ENCODE data around the gene PRPF8.
"Not testable (repeated sequence)": the region's sequence is repeated elsewhere in the genome, so short reads cannot be mapped to it uniquely, and the experiment has no call there.

The PRPF8 gene

GRCh38 chr17:1716076-1716911, 31.6 kb upstream of the PRPF8 start:
- peak; percentile 99 for DNase-seq

DNA sequence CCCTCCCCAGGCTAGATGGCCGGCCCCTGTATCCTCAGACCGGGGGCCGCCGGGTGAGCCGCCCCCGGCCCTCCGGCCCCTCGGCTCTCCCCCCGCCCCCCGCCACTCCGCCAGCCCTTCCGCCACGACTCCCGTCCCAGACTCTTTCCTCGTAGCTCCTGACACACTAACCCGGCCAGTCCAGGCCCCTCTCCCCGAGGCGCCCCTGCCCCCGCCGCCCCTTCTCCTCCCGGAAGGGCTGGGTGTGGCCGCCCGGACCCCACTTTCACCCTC, 31.1 kb upstream of the PRPF8 start:
- DNase-seq: no peak

DNA sequence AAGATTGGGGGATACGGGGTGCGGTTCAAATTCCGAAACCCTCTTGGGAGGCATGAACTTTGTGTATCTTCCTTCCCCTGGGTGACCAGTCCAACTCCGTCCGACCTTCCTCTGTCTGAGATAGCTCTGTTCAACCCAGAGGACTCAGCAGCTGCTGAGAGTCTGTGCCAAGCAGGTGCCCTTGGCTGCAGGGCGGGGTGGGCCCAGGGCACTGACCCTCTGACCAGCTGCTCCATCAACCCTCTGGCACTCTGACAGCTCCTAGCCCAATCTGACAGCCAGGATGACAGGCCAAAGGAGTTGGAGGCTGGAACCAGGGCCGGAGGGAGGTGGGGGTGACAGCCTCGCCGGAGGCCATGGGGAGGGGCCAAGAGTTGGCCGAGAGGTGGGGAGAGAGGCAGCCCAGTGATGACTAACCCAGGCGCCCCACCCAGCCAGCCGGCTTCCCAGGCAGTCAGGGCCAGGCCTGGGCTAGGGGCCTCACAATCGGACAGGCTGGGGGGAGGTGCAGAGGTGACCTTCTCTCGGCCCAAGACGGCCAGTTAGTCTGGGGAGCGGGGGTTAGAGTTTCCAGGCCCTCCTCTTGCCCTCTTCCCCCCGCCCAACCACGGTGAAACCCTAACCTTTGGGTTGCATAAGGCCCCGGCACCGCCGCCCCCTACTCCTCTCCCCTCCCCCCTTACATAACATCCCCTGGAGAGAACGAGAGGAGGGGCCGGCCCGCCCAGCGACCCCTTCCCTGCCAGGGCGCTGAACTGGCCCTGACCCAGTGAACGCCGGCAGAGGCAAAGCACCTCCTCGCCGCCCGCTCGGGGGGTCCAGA, 30.5 kb upstream of the PRPF8 start:
- peak; percentile 27 to 46 for DNase-seq

DNA sequence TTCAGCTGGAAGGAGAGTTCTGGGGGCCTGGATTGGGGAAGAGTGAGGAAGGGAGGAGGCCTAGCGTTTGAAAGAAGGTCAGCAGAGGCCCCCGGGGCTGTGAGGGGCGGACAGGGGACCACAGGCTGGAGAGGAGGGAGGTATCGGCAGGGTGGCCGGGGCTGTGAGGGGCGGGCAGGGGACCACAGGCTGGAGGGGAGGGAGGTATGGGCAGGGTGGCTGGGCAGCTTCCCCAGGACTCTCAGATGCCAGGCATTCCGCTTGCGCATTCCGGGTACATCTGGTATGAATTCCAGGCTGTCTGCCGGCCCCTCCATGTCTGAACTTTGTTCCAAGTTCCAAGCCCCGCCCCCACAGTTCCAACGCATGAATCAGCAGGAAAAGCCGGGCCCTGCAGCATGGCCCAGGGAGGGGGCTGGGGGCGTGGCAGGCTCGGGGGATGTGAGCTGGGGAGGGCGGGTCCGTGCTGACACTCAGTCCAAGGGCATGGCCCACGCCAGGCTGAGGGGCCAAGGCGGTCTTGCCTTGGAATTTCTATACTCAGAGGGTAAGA, 29.8 kb upstream of the PRPF8 start:
- DNase-seq: peak; percentile 86 to 92

DNA sequence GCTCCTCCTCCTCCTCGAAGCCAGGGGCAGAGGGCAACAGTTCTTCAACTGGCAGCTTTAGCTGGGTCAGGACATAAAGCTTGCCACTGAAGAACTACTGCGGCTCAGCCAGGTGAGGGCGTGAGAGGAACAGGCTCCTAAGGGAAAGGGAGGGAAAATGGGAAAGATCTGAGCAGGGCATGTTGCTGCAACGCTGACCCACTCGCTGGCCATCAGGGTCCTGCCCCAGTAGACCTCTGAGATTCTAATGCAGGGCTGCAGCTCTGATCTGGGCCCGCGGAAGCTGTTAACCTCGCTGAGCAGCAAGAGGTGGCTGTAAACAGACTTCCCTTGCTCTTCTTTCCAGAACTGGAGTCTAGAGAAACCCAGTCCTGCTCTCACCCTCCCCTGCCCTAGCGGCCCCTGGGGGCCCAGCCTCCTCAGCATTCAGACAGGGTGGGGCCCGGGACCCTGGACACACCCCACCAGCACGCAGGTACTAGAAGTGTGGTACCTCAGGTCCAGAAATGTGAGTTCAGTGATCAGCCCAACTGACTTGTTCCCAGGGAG, 29.3 kb upstream of the PRPF8 start:
- no peak for DNase-seq

- no peak for DNase-seq
Observed at GRCh38 chr17:1713160-1713877, 28.7 kb upstream of the PRPF8 start.

DNA sequence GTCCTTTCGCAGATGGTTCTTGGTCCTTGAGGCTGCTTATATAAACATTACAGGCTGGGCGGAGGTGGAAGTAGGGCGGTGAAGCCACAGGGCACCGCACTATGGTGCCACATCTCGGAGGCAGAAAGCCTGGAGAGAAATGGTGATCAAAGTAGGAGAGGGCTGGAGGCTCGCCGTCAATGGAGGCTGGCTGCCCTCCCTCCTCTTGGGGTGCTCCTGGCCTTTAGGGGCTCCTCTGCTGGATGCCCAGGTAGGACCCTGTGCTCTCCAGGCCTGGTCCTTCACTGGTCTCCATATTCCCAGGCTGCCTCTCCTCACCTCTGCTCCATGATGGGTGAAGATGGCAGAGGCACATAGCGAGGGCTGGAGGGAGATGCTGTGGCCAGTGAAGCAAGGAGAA, 27.6 kb upstream of the PRPF8 start:
- DNase-seq: no peak

DNA sequence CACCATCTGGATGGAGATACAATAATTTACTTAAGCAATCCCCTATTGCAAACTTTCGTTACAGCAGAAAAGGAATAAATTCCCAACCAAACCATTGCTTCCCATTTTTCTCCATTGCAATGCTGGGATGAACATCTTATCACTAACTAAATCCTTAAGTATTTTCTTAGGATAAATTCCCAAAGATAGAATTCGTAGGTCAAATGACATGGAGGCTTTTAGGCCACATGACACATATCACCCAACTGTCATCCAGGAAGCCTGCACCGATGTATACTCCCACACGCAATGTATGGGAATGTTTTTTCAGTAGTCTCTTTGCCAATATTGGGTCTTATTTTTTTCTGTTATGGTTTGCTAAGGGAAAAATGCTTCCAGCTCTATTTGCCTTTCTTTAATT, 27.1 kb upstream of the PRPF8 start:
- no peak for DNase-seq

- no peak for DNase-seq
Observed at GRCh38 chr17:1710807-1711553, 26.3 kb upstream of the PRPF8 start.

DNA sequence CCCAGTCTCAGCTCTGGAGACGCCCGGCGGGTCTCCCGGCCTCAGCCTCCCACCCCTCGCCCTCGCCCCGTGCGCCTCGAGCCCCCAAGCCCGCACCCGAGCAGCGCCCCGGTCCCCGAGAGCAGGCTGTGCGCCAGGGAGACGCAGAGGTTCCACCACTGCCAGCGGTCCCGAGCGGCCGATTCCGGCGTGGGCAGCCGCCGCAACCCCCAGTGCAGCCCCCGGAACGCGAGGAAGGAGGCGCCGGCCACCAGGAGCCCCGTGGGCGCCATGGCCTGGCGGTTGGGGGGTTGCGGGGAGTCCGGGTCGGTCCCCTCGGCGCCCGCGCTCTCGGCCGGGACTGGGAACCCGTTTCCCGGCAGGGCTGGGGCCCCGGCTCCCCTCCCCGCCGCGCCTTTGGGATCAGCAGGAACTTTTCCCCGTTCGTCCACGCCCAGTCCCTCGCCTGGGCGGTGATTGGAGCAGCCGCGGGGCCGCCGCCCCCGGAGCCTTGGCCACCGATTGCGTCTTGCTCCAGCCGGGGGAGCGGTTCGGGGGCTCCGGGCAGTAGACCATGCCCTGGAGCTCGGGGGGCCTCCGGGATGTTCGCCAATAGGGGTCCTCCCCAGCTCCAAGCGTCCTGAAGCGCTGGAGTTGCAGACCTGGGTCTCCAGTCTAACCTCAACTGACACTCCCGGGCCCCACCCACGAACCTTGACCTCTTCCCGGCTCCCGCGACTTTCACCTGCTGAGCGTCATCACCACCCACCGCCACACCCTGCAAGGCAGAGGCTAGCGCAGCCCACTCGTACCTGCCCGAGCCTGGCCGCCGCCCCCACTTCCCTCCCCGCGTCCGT, 25.5 kb upstream of the PRPF8 start, which contains the start of gene TLCD2:
Gene TLCD2 (minus strand): TSS at position 407 of the 836 bp plus-strand sequence. CDS start 135 bp downstream, at position 272.
- peak in 1 of 2 experiments; percentile 48 for DNase-seq

DNA sequence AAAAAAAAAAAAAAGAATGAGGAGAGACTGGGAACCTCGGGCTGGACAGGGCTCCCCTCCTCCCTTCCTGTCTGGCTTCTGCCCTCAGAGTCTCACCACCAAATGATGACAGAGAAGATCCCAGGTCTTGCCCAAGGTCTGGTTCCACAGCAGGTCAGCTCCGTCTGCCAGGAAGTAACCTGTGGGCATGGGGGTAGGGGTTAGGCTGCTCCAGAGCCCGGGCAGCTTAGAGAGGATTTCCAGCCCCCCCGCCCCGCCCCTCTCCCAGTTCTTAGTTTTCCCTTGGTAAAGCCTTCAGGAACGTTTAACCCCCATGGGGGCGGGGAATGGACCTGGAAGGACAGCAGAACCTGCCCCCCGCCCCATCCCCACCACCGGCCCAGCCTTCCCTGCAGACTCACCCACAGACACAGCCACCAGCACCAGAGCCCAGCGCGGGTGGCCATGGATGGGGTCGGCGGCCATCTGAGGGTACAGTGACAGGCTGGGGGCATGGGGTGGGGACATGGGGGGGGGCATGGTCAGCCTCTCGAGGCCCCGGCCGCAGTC, 24.8 kb upstream of the PRPF8 start:
- no peak for DNase-seq

DNA sequence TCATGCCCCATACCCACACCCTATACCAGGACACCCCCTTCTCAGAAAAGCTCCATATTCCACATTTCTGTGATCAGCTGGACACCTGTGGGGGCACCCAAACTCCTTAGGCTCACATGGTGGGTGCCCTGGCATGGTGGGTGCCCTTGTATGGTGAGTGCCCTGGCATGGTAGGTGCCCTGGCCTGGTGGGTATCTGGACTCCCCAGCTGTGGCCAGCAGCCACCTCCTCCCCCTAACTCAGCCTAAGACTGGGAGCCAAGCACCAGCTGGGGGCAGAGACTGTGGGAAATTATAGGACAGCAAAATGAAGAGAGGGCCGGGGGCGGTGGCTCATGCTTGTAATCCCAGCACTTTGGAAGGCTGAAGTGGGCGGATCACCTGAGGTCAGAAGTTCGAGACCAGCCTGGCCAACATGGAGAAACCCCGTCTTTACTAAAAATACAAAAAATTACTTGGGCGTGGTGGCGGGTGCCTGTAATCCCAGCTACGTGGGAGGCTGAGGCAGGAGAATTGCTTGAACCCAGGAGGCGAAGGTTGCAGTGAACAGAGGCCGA, 24.2 kb upstream of the PRPF8 start:
- DNase-seq: not testable (repeated sequence)

- no peak for DNase-seq
Observed at GRCh38 chr17:1707107-1707506, 22.4 kb upstream of the PRPF8 start.

GRCh38 chr17:1705004-1705403, 20.3 kb upstream of the PRPF8 start:
- DNase-seq: no peak

- DNase-seq: no peak
Observed at GRCh38 chr17:1703063-1703462, 18.4 kb upstream of the PRPF8 start.

- DNase-seq: not testable (repeated sequence)
Observed at GRCh38 chr17:1699891-1700290, 15.2 kb upstream of the PRPF8 start.

- no peak for DNase-seq
Observed at GRCh38 chr17:1697681-1698080, 13.0 kb upstream of the PRPF8 start.

DNA sequence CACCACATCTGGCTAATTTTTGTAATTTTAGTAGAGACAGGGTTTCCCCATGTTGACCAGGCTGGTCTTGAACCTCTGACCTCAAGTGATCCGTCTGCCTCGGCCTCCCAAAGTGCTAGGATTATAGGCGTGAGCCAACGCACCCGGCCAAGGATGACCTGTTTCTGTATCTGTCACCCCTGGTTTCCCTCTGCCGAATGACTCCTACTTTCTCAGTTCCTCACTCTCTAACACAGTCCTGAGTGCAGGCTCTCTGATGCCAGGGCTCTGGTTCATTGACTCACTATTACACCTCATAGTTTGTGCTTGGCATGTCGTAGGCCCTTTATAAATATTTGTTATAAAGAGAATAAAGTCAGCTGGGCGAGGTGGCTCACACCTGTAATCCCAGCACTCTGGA, 10.7 kb upstream of the PRPF8 start:
- DNase-seq: no peak

DNA sequence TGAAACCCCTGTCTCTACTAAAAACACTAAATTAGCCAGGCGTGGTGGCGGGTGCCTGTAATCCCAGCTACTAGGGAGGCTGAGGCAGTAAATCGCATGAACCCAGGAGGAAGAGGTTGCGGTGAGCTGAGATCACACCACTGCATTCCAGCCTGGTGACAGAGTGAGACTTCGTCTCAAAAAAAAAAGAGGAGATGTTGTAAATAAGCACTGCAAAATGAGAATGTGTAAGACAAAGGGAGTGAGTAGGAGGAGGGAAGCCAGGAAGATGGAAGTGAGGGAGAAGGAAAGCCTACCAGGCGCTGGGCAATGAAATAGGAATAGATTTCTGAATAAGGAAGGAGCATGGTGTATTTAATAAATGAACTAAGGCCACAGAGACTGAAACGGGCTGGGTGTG, 8.7 kb upstream of the PRPF8 start:
- no peak for DNase-seq

GRCh38 chr17:1690544-1691221, 6.0 kb upstream of the PRPF8 start:
- no peak for DNase-seq

All from NCI-H446 (cell line).